ENCODE measurements around the gene EEF1A2.
"Not testable (repeated sequence)": the region's sequence is repeated elsewhere in the genome, so short reads cannot be mapped to it uniquely, and the experiment has no call there.

Gene EEF1A2

DNA sequence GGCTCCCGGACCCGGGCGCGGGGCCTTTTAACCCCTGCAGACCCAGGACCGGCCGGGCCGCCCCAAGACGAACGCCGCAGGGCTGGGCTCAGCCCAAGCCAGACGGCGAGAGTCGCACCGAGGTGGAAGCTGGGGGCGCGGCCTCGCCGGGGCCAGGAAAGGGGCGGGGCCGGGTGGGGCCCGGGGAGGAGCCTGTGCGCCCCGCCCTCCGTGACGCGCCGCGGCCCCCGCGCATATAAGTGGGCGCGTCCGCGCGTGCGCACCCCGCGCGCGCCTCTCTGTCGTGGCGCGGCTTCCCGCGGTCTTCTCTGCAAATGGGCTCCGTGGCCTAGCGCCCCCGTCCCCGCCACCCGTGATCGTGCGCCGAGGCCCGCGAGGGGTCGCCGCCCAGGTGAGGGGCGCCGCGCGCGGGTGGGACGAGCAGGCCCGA, 21.6 kb upstream of the EEF1A2 start, which contains the start of gene PPDPF:
PPDPF (plus strand) TSS at position 262 of the 430 bp plus-strand sequence. CDS start 544 bp downstream, outside the sequence.
- peak; percentile 70 for DNase-seq (ENCODE audit: low read depth)

DNA sequence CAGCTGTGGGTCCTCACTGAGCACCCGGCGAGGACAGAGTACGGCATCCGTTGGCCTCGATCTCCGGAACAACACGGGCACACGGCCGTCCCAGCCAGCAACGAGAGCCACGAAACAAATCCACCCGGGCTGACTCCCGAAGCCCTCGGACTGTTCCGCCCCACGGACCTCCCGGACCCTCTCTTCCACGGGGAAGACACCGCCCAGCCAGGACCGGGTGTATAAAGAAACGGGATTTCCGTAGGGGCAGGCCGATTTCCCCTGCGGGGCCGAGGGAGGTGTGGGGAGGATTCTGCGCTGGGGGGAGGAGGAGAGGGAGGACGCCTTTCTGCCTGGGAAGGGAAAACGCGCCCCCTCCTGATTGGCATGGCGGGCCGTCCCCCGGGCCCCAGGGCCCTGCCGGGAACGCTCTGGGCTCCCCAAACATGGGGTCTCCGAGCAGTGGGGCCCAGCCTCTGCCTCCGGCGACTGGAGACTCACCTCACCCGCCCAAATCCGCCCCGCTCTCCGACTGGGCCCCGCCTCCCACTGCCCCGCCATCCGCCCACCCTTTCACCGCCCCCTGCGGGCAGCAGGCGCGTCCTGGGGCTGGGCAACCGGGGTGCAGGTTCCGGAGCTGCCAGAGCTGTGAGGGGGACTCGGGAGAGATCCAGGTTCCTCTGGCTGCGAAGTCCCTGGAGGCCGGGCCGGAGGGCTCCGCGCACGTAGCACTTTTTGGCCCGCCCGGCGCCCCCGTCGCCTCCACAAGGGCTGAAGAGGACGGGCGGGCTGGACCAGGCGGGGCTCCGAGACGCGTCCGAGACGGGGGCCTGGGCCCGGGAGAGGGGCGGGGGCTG, 21.0 kb upstream of the EEF1A2 start:
- peak; percentile 56 for DNase-seq (ENCODE audit: low read depth)

DNA sequence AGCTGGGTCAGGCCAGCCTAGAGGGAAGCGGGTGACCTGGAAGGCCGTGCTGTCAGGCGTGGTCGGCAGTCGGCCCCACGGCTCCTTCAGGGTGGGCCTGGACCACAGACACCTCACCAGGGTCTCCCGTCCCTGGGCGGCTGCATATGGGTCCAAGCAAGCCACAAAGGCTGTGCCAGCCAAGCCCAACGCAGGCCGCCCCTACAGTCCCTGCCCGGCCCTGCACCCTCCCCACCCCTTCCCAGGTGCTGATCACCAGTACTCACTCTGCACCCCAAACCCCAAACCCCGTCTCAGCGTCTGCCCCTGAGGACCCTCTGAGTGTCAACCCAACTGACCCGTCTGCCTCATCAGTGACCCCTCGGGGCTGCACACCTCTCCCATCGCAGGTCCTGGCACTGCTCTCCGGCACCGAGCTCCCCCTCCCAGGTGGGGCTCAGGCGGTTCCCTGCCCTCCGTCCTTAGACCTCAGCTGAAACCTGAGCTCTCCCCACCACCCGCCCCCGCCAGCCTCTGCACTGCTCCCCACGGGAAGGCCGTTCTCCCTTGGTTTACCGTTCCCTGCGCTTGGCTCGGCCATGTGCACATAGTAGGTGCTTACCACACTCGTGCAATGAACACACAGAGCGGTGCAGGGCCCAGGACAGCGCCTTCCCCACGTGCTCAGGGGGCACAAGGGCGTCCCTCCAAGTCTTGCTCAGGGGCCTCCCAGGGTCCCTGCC, 20.2 kb upstream of the EEF1A2 start:
- DNase-seq (ENCODE audit: low read depth) = no peak

DNA sequence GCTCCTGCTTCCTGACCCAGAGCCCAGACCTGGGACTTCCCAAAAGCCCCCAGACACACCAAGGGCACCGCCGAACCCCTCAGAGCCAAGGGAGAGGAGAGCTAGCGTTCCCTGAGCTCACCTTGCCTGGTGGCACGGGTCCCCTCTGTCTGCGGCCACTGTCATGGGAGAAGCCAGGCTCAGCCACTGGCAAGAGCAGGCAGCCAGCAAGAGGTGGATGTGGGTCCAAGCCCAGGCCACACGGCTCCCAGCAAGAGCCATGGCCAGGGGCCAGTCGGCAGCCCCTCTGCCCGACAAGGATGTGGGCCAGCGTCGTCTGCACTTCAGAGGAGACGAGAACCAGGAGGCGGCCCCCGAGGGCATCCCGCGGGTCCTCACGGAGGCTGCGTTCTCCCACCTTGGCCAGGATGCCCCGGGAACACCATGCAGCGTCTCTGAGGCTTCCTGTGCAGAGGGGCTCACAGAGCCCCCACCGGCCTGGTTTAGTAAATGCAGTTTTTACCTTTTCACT, 19.5 kb upstream of the EEF1A2 start:
- no peak for DNase-seq (ENCODE audit: low read depth)

DNA sequence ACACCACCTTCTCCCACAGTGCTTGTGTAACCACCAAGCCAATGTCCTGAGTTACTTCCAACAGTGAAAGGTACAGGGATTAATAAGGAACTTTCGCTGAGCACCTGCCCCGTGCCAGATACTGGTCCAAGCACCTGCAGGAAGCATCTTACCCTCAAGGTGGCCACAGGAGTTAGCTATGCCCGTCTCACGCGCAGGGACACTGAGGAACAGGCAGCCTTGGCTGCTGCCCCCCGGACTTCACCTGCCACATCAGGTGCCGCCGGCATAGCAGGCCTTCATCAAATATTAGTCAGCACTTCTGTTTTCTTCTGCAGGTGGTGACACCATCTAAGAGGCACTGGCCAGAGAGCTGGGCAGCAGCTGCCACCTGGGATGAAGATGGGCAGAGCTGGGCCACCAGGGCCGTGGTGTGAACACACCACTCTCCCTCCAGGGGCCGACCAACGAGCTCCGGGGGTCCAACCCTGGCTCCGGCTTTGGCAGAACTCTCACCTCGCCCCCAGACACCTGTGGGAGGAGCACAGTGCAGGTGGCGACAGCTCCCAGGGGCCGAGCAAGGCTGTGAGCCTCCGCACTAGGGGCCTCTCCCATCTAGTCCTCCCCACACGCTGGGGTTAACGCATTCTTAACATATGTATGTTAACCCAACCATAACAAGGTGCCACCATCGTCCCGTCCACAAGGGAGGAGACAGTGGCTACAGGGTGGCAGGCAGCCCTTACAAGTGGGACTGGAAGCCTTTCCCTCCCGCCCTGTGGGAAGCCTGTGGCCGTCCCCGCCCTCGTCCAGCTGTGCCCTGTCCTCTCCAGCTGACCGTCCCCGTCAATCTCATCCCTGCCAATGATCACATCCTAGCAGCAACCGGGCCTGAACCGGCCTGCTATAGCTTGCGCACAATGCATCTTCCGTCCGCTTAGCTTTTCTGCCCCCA, 18.8 kb upstream of the EEF1A2 start:
- no peak for DNase-seq (ENCODE audit: low read depth)

DNA sequence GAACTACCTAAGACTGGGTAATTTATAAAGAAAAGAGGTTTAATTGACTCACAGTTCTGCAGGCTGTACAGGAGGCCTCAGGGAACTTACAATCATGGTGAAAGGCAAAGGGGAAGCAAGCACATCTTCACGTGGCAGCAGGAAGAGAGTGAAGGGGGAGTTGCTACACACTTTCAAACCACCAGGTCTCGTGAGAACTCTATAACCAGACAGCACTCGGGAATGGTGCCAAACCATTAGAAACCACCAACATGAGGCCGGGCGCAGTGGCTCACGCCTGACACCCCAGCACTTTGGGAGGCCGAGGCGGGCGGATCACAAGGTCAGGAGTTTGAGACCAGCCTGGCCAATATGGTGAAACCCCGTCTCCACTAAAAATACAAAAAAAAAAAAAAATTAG, 15.6 kb upstream of the EEF1A2 start:
- DNase-seq (ENCODE audit: low read depth) = not testable (repeated sequence)

DNA sequence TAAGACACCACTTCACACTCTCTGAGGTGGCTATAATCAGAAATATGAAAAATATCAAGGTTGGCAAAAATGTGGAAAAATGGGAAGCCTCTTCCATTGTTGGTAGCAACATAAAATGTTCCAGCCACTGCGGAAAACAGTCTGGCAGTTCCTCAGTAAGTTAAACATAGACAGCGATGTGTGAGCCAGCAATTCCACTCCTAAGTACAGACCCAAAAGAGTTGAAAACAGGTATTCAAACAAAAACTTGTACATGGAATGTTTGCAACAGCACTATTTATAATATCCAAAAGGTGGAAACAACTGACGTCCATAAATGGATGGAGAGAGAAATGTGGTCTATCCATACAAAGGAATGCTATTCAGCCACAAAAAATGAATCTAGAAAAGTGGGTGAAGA, 14.3 kb upstream of the EEF1A2 start:
- DNase-seq (ENCODE audit: low read depth) = no peak

DNA sequence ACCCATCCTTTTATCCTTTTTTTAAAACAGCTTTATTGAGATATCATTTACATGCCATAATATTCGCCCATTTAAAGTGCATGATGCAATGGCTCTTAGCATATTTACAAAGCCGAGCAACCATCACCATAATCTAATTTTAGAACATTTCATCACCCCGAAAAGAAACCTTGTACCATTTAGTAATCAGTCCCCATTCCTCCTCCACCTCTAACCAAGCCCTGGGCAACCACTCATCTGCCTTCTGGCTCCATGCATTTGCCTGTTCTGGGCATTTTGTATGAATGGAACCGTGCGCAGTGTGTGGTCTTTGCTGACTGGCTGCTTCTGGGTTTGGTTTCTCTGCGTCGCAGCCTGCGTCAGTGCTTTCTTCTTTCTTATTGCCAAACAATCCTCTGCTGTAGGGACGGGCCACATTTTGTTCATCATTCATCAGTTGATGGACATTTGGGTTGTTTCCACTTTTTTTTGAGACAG, 10.2 kb upstream of the EEF1A2 start:
- DNase-seq (ENCODE audit: low read depth) = no peak

DNA sequence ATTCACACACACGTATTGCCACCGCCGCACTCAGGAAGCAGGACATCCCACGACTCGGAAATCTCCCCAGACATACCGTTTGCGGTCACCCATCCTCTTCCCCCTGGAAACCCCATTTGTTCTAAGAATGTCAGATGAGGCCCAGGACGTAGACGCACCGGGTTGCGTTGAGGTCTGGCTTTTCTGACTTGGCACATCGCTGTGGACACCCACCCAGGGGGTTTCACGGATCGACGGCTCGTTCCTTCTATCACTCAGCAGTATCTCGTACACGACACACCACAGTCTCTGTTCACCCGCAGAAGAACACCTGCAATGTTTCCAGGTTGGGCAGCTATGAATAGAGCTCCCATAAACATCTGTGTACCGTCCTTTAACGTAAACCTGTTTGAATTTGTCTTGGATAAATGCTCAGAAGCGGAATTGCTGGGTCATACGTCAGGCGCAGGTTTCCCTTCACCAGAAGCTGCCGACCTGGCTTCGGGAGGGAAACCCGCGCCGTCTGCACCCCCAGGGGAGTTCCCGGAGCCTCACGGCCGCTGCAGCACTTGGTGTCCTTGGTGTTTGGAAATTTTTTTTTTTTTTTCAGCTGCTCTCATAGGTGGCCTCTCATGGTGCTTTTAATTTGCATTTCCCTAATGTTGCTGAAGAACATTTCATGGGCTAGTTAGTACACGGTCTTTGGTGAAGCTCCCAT, 9.3 kb upstream of the EEF1A2 start:
- no peak for DNase-seq (ENCODE audit: low read depth)

DNA sequence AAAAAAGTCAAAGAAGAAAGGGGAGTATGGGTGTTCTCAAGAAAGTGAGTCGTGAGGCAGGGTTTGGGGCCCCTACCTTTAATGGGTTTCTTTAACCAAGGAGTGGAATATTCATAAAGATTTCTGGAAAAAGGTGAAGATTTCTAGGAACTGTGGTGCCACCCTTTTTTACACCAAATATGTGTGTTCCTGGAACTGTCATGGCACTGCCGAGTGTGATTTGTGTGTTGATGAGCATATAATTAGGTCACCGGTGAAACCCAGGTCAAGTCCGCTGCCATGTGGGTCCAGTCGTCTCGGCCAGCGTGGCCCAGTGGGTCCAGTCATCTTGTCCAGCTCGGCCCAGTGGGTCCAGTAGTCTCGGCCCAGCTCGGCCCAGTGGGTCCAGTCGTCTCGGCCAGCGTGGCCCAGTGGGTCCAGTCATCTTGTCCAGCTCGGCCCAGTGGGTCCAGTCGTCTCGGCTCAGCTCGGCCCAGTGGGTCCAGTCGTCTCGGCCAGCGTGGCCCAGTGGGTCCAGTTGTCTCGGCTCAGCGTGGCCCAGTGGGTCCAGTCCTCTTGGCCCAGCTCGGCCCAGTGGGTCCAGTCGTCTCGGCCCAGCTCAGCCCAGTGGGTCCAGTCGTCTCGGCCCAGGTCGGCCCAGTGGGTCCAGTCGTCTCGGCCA, 8.3 kb upstream of the EEF1A2 start:
- DNase-seq (ENCODE audit: low read depth) = no peak

DNA sequence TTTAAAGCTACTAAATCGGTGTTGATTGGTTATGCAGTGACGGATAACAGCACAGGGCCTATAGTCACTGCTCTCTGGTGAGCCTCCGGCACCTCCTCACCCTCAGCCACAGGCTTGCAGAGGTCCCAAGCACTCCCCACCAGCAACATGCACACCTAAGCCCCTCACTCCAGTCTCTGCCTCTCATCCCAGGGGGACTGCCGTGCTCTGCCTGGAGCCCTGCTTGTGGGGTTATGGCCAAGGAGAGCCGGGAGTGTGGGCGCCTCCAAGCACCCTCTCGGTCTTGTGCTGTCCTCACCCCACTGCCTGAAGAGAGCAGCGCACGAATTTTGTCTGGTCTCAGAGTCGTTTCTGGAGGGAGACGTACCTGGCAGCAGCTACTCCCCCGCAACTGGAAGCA, 6.8 kb upstream of the EEF1A2 start:
- no peak for DNase-seq (ENCODE audit: low read depth)

DNA sequence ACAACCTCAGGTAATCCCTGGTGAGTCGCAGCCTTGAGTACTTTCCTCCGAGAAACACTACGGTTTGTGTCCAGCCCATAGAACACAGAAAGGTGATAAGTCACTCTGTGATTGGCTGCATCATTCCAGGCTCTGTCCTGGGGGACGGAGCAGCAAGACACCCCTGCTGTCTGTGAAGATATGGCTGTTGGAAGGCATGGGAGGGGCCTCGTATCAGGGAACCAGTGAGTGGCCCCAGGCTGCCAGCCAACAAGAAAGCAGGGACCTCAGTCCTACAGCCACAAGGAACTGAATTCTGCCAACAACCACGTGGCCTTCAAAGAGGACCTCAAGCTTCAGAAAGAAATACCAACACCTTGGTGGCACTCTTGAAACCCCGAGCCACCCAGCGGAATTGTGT, 6.4 kb upstream of the EEF1A2 start:
- no peak for DNase-seq (ENCODE audit: low read depth)

DNA sequence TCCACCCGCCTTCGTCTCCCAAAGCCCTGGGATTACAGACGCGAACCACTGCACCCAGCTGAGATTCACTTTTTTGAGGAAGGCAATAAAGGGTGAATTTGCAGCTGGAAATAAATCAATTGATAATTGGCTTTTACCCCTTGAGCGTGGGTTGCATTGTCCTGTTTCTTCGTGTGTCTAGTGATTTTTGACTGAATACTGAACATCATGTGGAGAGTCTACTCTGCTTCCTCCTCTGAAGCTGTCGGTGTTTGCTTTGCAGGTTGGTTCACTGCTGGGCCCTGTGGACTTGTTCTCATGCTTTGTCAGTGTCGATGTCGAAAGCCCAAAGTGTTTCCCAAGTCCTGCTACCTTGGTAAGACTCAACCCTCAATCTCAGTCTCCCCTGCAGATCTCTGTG, 5.8 kb upstream of the EEF1A2 start:
- DNase-seq (ENCODE audit: low read depth) = no peak

DNA sequence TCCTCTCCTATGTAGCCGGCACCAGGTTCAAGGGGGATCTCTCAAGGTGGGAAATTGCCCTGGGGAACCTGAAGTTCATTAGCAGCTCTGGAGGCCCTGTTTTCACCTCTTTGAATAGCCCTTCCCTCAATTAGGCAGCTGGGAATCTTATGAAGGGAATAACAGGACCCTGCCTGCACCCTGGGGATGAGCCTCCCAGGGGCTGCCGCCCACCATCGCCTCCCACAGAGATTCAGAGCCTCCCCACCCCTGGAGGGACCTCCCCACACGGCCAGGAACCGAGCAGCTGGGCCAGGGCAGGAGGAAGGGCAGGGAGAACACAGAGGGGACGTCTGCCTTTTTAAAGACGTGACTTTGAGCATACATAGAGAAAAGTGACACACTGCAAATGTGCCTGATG, 4.6 kb upstream of the EEF1A2 start:
- DNase-seq (ENCODE audit: low read depth) = no peak

DNA sequence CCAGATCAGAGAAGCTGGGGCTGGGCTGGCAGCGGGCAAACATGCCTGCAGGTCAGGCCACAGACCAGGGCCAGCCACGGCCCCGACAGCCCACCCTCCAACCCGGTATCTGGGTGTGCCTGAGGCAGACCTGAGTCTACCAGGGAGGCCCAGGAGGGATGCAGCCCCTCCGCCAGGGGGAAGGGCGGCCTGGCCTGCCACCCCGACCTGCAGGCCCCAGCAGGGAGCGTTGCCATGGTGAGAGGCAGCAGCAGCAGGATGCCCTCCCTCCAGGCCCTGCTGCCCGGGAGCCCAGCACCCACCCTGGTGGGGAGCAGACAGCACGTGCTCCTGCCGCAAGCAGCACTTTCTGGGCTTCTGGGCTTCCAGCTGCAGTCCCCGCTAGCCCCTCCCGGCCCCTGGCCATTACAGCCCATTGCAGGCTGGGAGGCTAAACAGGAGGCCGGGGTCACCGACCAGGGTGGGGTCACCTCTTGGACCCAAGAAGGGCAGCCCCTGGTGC, 3.8 kb upstream of the EEF1A2 start:
- no peak for DNase-seq (ENCODE audit: low read depth)

DNA sequence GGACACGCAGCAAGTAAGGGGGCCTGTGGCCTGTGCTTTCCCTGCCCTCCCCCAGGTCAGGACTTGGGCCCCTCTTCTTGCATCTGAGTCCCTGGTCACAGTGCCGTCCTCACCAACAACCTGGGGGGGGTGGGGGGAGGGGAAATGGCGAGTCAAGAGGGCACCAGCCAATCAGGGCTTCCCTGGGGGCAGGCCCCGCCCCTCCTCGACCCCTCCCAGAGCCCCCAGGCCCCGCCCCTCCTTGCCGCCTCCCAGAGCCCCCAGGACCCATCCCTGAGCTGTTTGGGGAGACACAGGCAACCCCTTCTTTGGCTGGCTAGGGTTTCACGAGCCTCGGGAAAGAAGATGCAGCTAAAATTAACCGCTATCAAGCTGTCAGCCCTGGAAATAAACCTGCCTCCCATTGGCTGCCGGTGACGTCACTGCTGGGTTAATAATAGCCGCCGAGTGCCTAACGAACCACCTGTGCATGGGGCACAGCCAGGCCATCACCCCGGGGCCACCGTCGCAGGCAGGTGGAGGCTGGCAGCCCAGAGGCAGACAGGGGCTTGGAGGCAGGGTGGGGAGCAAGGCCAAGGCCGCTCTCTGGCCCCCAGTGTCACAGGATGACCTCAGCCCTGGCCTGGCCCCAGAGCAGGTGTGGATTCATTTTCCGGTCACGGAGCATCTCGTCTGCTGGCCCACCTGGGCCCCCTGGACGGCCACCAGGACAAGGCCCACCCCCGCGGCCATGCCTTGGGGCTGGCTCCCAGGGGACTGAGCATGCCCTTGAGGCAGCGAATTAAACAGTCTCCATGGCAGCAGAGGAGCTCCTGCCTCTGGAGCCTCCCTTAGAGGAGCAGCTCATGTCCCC, 3.2 kb upstream of the EEF1A2 start:
- DNase-seq (ENCODE audit: low read depth) = no peak

DNA sequence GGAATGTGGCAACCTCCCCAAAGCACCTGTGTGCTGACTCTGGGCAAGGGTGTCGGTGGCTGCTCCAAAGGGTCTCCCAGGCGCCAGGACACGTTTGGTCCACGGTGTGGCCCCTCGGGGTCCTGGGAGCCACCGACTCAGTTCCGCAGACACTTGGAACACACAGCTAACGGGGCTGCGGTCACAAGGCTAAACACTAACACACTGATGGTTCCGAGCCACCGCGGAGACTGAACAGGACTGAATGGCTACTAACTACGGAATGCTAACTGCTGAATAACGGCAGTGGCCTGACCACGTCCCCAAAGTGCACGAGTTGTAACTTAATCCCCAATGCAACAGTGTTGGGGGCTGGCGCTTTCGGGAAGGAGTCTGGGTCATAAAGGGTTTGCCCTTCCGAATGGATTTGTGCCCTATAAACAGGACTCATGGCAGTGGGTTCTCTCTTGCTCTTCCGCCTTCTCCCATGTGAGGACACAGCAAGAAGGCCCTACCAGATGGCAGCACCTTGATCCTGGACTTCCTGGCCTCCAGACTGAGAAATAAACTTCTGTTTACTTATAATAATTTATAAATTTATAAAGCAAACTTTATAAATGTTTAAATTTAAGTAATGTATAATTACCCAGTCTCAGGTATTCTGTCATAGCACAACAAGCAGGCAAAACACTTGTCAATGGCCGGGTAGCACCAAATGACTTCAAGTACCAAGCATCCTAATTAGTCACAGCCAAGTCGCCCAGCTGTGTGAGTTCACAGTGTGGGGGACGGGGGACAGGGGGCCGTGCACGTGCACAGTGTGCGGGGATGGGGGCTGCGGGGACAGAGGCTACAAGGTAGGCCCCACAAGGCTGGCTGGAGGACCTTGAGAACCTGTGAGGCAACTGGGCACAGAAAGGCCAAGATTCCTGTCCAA, 2.3 kb upstream of the EEF1A2 start:
- no peak for DNase-seq (ENCODE audit: low read depth)

DNA sequence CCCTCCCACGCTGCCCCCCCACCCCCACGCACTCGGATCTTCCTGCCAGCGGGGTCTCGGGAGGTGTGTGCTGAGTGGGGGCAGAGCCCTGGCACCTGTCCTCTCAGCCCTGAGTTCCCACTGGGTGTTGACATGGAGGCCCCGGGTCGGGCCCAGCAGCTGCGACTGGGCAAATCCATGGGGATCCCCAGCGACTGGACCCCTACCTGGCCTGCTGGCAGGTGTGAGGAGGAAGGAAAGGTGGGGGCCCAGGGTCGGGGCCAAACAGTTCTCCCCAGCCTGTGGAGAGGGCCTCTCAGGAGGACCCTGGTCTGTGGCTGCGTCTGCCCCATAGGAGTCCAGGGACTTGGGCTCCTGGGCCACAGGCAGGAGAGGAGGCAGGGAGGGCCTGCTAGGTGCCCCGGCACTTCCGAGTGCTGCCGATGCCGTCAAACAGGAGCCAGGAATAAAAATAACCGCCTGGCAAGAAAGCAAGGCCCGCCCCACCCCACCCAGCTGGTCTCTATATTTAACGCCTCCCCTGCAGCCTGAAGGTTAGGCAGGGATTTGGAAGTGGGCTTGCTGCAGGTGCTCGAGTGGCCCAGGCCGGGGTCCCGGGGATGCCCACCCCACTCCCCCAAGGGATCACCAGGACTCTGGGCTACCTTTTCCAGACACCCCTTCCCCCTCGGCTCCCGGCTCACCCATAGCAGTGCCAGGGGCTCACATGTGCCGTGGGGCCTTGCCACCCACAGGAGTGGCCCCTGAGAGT, 1.4 kb upstream of the EEF1A2 start:
- DNase-seq (ENCODE audit: low read depth) = no peak
